Right lobe of liver (tissue), 4 donors: Measurements from ENCODE around the gene WDR18.
"Not testable (repeated sequence)": the region's sequence is repeated elsewhere in the genome, so short reads cannot be mapped to it uniquely, and the experiment has no call there.

Source experiments
- CTCF ChIP-seq, 4 donors: fragments of 200-600 bp in 3 of 4; fragments of 450-650 bp in 1 of 4; IDR thresholded peaks; one replicate each; pipeline versions ENCODE4 v1.5.1 to v1.8.0; 2016 to 2022; ENCODE audit warnings: antibody characterized with exemption in 4 of 4, mild to moderate bottlenecking in 2 of 4
- POLR2A ChIP-seq: fragments of 450-650 bp; IDR thresholded peaks from one replicate; pipeline ENCODE4 v1.6.1; 2017; ENCODE audit warnings: antibody characterized with exemption, mild to moderate bottlenecking
- donor health status: DM: no; HTN: no; CAD: no.
- donor health status: DM: no; HTN: no; CAD: no.
- donor health status: DM: no; HTN: yes; CAD: no.

GRCh38 chr19:1025080-1025479 is 40.9 kb downstream of the WDR18 start:
- not testable (repeated sequence) for TF ChIP-seq POLR2A; CTCF (IDR thresholded peaks at IDR 0.05)
